HPDE6-E6E7 (cell line): Measurements from ENCODE around the gene FREM1.

Experiments
- DNase-seq: peaks from one replicate; pipeline ENCODE4 v3.0.0; 2011; ENCODE audit warnings: missing footprints; ENCODE audit errors: extremely low spot score

Gene FREM1

DNA sequence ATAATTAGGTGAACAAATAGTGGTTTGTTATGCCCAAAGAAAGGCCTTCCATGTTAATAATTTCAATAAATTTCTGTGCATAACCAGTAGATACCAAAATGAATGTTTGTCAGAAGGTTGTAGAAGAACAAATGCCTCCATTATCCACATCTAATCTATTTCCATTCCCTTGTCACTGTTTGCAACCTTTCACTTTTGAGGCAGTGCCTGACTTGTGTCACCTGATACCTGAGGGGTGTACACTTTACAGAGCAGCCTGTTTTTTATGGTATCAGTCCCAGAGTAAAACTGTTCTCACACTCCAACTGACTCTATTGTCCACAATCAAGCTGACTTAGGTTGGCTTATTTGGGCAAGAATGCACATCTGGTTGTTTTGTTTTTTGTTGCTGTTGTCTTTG is 40.1 kb downstream of the FREM1 start:
- no peak for DNase-seq

DNA sequence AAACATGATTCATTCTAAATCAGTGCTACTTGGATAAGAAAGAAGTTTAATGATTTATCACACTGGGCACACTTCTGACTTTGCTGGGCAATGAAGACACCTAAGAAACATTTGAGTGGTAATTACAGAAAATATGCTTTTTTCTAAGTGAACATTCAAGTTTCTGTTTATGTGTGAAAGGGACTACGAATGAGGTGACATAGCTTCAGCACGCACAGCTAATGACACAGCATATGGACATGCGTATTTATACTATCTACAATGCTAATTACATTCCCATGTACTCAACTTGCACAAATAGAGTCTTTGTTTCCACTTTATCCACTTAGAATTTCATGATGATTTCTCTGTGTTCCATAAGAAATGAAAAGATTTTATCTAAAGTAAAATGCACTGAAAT is 40.6 kb downstream of the FREM1 start:
- no peak for DNase-seq

DNA sequence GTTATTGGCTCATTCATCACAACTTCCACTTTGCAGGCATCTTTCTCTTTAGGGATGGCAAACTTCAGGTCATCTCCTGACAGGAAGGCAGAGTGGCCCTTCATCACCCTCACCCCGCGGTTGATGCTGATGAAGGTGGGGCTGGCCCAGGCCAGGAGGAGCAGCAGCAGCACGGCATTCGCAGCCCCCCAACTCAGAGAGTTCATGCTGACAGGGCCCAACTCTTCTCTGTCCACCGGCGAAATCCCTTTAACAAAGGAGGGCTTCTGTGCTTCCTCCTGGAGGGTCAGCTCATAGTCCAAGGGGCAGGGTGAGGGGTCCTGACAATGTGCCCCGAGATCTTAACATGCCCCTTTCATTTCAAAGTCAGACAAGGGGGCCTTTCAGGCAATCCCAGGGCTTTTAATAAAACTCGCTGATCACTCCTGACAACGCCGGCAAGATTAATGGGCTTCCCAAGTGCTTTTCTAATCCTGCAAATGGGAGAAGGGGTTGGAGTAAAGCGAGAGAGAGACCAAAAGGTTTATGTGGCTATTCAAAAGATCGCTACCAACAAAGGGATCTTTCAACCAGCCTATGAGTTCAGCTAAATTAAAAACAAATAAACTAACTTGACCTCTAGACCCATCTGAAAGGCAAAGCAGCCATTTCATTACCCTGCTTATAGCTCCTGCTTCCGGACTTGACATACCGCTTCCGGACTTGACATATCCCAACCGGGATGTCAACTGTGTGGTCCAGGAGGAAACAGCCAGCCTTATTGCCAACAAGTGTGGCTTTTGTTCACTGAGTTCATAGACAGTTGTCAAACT is 41.2 kb downstream of the FREM1 start:
- no peak for DNase-seq

DNA sequence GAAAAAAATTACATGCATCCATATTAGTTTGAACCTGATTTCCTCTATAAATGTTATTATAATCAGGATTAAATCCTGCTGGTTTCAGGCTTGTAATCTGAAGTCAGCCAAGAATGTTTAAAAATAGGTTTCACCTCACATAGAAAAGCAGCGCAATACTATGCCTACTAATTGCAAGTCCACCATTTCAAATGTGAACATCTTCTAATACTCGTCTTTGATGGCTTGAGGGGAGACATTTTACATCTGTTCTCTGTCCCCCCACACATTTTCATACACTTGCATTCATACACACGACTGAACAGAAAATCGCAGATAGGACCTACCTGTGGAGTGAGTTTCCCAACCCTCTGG is 41.8 kb downstream of the FREM1 start:
- no peak for DNase-seq

DNA sequence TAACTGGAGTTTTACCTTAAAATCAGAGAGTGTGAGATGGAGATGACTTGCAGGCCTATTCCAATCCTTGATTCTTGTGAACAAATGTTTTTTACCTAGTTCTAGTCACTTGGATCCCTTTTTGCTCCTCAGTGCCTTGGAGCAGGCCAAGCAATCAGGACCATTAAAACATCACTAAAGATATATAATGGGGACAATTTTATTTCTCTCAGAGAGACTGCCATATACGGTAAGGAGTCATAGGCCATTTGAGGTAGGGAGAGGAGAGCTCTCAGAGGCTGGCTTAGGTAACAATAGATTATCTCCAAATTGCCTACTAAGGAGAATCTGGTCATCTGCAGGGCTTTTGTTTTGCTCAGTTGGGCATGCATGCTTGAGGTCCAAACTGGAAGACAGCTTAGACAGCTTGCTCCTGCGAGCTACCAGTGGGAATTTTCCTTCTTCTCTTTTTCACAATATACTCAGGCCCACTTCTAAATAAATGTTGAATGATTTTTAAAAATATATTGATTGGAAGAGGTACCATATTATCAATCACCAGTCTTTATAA is 44.0 kb downstream of the FREM1 start:
- DNase-seq = no peak

DNA sequence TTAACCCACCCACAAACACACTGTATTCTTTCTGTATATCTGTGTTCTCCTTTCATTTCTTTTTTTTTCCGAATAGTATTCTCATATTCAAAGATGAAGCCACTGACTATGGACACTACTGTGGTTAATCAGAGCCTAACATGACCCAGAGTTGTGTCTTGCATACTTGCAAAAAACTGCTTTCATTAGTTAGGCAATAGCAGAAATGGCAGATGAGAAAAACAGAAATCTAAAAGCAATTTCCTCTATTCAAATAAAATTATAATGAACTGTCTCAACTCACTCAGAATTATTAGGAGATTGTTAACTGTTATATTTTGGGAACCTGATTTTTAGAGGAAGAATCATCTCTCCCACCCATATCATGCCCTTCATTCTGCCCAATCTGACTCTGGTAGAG is 45.9 kb downstream of the FREM1 start:
- no peak for DNase-seq

DNA sequence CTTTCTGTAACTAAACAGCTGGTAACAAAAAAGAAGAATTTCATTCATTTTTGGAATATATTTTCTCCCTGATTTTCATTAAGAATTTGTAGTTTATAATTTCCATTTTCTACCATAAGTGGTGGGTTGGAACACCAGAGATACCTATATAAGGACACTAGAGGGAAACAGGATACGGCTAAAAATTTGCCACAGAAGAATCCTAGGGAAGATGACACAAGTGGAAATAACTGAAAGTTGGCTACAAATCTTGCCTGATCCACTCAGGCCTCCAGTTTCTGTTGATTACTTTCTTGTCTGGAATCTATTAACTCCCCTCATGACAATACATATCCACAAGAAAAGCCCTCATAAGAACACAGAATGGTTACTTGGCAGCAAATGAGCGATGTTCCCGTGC is 46.8 kb downstream of the FREM1 start:
- no peak for DNase-seq

DNA sequence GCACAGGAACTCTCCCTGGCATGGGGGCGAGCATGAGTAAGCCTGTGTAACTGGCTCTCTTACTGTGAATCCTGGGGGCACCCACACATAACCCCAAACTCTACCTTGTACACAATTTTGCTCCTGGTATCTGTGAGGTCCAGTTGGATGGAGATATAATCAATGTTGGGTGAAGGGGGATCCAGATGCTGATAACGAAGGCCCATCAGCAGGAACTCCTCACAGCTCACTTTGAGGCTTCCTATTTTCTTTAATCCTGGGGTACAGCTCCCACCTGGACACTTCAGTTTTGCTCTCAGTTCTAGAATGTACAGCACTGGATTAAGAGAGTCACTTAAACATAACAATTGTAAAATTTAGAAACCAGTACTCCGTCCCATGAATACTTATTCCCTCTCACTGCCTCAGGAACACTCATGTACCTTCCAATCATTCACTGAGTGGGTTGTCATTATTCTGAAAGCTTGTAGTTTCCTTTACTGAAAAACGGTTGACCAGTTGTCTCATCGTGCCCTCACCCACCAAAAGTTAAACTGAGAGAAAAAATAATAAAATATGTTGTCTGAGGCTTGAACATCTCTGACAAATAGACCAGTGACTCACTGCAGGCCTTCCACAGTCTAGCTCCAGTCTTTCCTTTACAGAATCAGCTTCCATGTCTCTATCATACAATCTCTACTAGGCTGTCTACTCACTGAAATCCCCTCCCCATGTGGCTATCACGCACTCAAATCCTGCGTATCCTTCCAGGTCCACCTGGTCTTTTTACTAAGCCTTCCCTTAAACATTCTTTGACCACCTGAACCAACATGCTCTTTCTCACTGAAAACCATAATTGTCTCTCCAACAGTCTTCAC is 52.6 kb downstream of the FREM1 start:
- DNase-seq = no peak

DNA sequence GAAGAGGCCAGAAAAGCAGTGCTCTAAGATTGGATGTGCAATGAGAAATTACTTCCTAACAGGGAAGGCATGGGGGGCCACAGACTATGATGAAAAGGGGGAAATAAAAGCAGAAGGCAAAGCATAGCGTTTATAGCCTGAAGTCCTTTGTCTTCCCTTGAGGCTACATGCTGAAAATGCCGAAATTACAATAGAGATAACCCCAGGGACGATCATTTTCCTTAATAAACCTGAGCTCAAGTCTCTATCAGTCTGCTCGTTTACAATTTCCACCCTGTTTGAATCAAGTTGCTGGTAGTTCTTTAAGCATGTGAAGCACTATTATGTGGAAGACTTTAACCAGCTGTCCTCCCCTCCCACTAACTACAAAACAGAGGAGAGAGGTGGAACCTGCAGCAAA is 60.4 kb downstream of the FREM1 start:
- DNase-seq = no peak

DNA sequence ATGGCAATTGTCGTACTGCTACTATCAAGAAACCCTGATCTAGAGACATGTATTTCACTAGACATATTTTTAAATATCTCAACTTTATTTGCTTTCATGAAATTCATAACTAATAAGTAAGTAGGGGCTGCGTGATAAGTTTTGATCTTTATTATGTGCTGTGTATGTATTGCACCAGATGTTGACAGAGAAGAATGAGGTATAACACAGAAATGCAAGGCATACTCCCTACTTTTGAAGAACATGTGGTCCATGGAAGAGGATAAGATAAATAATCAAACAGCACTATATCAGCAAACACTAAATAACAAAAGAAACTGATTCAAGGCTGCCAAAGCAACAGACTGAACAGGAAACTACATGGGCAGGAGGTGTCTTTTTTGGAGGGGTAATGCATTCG is 60.9 kb downstream of the FREM1 start:
- no peak for DNase-seq

DNA sequence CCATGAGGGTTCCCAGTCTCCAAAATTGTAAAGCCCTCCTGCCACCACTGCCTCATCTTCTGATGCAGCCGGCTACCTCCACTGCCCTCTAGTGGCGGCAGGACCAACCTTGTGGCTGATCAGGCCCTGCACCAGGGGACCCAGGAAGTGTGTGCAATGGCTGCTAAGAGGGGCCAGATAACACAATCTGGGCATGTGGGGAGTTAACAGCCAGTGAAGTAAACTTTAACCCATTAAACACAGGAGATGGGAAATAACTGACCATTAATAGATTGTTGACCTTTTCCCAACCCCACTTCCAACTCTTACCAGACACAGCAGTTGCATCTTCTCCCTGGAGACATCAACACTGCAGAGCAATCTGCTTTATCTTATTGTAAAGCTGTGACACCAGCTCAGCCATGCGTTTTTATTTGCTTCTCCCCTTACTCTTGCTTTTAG is 63.3 kb downstream of the FREM1 start:
- DNase-seq = peak; percentile 64

DNA sequence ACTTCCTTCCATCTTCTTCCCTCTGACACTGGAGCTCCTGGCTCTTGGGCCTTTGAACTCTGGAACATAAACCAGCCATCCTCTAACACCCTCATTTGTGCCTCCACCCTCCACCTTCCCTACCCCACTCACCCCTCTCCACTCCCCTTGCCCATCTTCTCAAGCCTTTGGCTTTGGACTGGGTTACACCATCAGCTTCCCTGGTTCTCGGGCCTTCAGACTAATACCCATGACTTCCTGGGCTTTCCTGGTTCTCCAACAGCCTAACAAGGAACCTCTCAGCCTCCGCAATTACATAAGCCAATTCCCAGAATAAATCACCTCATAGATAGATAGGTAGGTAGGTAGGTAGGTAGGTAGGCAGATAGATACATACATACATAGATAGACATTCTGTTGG is 67.1 kb downstream of the FREM1 start:
- no peak for DNase-seq

DNA sequence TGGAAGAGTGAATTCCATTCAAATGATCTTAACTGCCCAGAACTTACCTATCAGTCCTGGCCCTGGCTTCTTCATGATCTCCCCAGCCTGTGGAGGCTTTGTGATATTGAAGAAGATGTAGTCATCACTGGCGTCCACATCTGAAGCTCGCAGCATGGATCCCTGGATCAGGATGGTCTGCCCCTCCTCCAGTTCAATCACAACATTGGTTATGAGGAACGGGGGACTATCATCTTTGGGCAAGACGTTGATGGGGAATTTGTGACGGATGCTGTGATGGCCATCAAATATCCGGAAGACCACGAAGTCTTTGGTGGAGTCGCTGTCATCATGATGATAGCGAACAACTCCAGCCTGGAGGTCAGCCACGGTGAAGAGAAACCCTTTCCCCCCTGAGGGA is 68.0 kb downstream of the FREM1 start:
- no peak for DNase-seq

DNA sequence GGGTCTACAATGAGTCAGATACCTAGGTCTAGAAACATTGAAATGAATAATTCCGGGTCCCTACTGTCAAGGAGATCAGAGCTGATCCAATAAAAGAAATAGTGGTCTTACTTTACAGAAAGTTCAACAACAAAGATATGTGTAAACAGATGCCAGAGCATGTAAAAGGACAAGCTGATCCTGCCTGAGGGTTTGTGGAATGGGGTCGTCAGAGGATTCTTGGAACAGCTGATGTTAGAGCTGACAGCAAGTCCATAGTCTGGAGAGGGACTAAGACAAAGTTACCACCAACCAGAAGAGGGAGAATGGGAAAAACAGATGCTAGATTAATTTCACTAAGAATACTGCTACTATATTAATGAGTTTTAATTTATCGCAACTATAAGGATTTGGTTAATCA is 71.5 kb downstream of the FREM1 start:
- DNase-seq = no peak

DNA sequence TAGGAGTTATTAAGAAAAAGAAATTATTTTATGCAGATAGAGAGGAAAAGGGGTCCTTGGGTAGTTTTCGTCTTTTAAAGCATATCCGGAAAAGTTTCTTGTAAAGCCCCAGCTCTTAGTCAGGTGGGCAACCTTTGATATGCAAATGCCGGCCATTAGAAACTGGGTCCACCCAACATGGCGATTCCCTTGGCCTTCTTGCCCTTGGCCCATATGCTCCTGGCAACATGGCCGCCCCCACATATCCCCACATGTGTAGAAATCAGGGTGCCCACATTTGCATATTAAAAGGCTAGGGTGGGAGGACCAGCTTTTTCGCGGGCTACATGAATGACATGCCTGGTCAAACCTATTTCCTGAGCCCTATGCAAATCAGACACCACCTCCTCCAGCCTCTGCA is 73.3 kb downstream of the FREM1 start:
- no peak for DNase-seq

DNA sequence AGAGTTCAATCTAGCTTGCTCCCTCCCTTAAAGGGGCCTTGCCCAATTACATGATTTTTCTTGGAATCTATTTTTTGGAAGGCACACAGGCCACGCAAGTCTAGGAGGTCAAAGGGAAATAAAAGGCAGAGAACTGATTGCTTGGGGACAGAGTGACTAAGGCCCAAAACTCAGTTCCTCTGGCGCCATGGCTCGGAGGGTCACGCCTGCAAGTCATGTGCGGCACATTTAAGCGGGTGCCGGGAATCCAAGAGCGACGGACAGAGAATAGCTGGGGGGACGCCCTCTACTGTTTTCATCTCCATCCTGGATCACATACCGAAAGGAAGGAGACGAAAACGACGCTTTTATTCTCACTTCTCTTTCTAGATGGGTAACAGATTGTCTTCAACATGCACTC is 78.6 kb downstream of the FREM1 start:
- no peak for DNase-seq

DNA sequence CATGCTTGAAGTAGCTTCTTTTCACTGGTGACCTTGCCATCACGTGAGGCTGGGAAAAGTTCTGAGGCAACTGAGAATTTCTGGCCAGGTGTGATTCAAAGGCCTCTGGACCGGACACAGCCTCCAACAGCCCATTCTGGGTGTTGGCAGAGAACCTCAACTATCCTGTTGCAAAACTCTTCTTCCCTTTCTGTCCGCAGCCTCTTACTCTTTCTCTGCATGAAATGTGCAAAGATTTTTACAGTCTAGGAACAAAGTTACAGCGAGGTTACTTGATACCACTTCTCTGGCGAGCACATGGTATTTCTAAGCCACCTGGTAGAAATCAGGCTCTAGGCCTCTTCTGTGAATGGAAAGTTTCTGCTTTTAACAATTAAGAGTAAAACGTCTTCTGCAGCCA is 79.2 kb downstream of the FREM1 start:
- DNase-seq = no peak

DNA sequence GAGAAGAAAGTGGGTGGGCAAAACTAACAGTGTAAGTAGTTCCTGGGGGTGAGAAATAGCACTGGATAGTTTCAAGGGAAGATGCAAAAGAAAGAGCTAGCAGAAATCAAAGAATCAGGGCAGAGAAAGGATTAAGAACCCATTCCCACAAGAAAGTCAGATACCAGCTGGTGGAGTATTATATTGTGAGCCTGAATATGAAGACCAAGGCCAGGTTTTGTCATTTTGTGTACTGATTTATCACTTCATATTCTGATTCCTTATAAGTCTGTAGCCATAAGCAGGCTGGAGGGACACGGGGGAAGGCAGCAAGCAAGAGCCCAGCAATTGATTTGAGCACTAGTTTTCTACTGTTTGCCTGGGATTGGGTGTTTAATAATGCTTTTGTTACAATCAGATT is 80.2 kb downstream of the FREM1 start:
- no peak for DNase-seq

DNA sequence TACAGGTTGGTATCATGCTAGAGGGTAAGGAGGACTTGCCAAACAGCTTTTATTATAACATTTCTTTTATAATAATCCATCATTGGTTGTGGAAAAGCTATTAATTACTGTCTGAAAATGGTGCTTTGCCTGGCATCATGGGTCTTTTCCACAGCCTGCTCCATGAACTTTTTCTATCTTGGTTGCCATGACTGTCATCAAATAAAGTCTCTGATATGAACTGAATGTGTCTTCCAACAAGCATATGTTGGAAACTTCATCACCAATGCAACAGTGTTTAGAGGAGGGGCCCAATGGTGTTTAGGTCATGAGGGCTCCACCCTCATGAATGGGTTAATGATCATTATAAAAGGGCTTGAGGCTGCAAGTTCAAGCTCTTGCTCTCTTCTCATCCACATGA is 81.0 kb downstream of the FREM1 start:
- no peak for DNase-seq

DNA sequence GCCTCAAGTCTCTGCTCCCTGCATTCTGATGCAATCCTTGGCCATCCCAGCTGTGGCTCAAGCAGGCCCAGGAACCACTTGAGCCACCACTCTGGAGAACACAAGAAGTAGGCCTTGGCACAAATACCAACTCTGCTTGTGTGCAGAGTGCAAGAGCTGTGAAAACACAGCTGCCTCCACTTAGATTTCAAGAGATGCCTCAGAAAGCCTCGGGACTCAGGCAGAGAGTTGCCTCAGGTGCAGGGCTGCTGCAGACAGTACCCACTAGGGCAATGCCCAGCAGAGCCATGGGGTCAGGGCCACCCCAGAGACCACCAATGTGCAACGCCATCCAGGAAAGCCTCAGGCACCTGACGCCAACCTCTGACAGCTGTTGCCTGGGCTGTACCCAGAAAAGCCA is 82.4 kb downstream of the FREM1 start:
- no peak for DNase-seq

DNA sequence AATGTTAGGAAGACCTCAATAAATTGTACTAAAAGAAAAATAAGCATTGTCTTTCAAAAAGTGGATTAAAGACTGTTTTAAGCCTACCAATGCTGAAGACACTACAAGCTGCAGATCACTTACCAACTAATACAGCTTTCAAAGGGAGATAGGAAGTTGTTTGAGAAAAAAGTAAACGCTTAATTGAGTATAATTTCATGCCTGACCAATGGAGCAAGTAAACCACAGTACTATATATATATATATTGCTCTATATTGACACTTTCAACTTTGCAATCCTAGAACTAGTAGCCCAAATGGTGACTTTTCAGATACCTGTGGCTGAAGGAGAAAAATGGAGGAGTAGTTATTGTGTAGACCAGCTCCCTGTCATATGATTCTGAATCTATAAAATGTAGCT is 85.7 kb downstream of the FREM1 start:
- no peak for DNase-seq

DNA sequence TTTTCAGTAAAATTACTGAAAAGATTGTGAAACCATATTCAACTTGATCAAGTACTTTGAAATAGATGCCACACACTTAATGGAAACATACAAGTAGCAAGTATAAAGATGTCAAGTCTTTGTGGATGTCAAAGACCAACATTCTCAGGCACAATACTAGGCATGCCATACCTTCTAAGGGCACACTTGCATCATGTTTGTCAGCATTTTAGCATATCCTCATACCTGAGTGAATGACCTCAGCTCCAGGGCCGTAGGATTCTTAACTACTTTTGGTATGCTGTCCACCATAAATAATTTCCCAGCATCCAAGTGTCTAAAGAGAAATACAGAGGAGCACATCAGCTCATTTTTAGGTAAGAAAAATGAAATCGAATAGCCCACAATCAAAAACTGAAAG is 86.4 kb downstream of the FREM1 start:
- no peak for DNase-seq

DNA sequence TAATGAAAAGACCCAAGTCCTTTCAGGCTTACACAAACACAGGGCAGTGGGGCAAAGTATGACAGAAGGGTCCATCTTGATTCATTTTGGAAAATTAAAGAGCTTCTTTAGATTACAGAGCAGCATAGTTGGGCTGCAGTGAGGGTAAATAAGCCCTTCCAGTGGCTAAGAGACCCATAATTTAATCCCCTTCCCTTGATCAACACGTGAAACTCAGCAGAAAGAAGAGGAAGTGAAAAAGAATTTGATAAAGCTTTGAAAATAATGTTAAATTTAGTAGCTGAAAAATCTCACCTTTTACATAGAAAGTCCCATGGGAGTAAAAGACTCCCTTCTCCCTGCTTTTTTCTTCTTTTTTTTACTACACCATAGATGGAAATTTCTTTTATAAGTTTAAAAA is 87.6 kb downstream of the FREM1 start:
- no peak for DNase-seq
